ENCODE data around the gene SP5. TPM values are rescaled to one million over a fixed set of nuclear protein-coding genes. Genes with fewer than 3 reads are reported as not detected.

SP5 gene
- total RNA-seq, 4 donors from 2014 or later, result 0.32 to 0.63 TPM; not detected in 2

DNA sequence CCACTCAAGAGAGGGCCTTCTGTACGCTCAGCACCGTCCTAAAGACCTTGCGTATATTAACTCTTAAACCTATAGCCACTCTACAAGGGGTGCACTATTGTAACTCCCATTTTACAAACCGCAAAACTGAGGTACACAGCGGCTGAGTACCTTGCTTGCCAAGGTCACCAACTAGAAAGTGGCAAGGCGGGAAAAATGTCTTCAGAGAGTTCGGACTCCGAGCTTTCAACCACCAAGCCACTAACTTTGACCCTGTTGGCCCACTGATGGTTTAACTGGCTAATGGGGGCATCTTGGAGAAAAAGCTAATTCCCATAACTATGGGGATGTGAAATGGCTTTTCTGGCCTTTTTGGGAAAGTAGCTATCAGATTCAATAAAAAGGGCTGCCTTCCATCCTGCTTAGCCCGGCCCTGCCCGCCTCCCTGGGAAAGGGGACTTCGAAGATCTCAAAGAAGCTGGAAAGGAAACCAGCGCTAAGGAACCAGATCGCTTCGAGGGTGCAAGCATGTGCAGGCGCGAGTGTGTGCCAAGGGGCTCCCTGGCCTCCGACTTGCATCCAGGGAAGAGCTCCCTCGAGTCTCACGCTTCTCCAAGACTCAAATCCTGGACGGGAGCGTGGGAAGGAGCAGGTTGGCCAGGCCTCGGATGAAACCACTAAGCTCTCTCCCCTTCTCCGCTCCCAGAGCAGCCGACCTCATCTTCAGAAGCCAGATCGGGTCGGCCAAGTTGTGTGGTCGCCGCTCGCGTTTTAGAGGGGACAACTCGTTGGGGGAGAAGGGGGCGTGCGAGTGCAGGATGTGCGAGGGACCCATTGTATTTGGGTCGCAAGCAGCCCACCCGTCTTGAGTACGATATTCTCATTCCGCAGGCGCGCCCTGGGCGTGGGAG, 2.2 kb upstream of the SP5 start:
- H3K27ac ChIP-seq (replicated peaks in 1 of 4), result no peak overlapping the region
- no peak for DNase-seq (ENCODE audit: extremely low spot score)
- no peaks in the 10 kb centered on the region for H3K9me3 ChIP-seq
- peaks cover 36 to 55% (median 53%) of the 10 kb centered on the region in 4 donors for H3K4me1 ChIP-seq
- H3K27me3 ChIP-seq, result peaks cover 11 to 90% (median 50%) of the 10 kb centered on the region in 4 donors
- 23% methylated on average over 34 of the region's 41 CpGs for WGBS
- H3K4me3 ChIP-seq, result peak overlapping the region in 1 of 4 donors; percentile 52
- intact Hi-C loops (cut with DNase I), result loop anchor here (10.0 kb wide), 1 partner anchor 228 kb away; no protein-coding TSS in a partner anchor
- H3K36me3 ChIP-seq, result no peaks in the 10 kb centered on the region
- TF ChIP-seq, protein P1, sequence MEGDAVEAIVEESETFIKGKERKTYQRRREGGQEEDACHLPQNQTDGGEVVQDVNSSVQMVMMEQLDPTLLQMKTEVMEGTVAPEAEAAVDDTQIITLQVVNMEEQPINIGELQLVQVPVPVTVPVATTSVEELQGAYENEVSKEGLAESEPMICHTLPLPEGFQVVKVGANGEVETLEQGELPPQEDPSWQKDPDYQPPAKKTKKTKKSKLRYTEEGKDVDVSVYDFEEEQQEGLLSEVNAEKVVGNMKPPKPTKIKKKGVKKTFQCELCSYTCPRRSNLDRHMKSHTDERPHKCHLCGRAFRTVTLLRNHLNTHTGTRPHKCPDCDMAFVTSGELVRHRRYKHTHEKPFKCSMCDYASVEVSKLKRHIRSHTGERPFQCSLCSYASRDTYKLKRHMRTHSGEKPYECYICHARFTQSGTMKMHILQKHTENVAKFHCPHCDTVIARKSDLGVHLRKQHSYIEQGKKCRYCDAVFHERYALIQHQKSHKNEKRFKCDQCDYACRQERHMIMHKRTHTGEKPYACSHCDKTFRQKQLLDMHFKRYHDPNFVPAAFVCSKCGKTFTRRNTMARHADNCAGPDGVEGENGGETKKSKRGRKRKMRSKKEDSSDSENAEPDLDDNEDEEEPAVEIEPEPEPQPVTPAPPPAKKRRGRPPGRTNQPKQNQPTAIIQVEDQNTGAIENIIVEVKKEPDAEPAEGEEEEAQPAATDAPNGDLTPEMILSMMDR (IDR thresholded peaks at IDR 0.05), result no peak
- no peak for TF ChIP-seq POLR2A (IDR thresholded peaks at IDR 0.05; ENCODE audit: low read depth)
- TF ChIP-seq POLR2AphosphoS5 (IDR thresholded peaks at IDR 0.05), result no peak
- no peak for TF ChIP-seq EP300 (IDR thresholded peaks at IDR 0.05)

DNA sequence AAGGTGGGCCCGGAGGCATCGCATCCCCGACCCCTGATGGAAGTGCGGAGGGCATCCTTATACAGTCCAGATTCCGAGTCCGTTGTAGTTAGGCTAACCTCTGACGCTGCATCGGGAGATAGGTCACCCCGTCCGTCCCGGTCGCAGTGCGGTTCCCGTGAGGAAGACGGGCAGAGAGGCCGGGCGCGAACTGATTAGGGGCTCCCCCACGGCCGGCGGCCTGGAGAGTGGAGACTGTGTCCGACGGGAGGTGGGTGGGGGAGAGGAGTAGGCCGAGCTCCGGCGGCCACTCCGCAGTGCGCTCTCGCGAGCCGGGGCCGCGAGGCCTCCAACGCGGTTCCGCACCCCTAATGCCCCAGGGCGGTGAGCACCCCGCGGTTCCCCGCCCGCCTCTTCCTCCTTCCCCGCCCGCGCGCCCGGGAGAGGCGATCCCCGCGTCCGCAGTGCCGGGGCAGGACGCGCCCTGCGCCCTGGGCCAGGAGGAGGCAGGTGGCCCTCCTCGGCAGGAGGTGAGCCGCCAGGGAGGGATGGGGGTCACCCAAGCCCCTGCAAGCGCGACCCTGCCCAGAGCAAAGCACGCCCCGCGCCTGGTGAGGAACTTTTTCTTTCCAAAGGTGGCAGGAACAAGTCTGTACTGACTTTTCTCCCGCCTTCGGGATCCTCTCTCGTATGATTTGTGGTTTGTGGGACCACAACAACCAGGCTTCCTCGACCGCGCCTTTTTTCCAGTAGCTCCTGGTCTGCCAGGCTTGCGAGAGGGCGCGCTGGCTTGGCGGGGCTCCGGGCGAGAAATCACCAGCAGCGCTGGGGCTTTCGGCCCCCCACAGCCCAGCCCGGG, 1.4 kb upstream of the SP5 start:
- no peak for TF ChIP-seq POLR2A (IDR thresholded peaks at IDR 0.05; ENCODE audit: low read depth)
- no peak for TF ChIP-seq POLR2AphosphoS5 (IDR thresholded peaks at IDR 0.05)
- TF ChIP-seq EP300 (IDR thresholded peaks at IDR 0.05), result no peak
- TF ChIP-seq, protein P1 (IDR thresholded peaks at IDR 0.05), result no peak
- H3K27ac ChIP-seq (replicated peaks in 1 of 4), result no peak overlapping the region
- peaks cover 36 to 55% (median 53%) of the 10 kb centered on the region in 4 donors for H3K4me1 ChIP-seq
- H3K27me3 ChIP-seq, result peaks cover 11 to 98% (median 57%) of the 10 kb centered on the region in 4 donors
- DNase-seq (ENCODE audit: extremely low spot score), result no peak
- 3% methylated on average over 38 of the region's 76 CpGs for WGBS
- intact Hi-C loops (cut with DNase I), result loop anchor here (10.0 kb wide), 1 partner anchor 229 kb away; no protein-coding TSS in a partner anchor
- no peaks in the 10 kb centered on the region for H3K9me3 ChIP-seq
- no peaks in the 10 kb centered on the region for H3K36me3 ChIP-seq
- H3K4me3 ChIP-seq, result peak overlapping the region; percentile 50 to 67 (median 54)

DNA sequence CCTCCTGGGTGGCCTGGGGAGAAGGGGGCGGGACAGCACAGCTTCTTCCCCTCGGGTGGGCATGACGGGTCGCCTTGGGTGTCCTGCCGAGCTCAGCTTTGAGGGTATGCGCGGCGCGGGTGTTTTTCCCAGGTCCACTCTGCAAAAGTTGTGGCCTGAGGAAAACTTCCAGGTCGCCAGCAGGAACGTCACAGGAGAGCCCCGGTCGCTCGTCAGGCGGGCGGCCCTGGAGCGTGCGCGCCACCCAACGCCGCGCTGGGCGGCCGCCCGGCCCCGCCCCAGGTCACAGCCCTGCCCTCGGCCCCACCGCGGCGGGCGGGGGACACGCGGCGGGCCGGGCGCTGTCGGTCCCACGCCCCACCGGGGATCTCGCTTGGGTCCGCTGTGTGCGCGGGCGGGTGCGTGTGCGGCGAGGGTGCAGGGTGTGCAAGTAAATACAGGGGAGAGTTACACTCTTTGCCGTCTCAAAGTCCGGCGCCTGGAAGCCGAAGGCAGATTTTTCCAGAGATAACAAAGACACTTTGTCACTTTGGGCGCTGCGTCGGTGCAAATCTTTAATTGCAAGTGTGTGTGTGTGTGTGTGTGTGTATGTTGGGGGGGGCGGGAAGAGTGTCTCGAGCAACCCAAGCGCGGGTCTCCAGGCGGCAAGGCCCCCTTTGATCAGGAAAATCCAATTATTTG, 616 bp upstream of the SP5 start:
- Histone ChIP-seq H3K27ac (replicated peaks in 1 of 4) (no peak overlapping the region), H3K4me1 (peaks cover 36 to 55% (median 53%) of the 10 kb centered on the region in 4 donors), H3K9me3 (no peaks in the 10 kb centered on the region), H3K27me3 (peaks cover 11 to 99% (median 59%) of the 10 kb centered on the region in 4 donors), H3K36me3 (no peaks in the 10 kb centered on the region), H3K4me3 (peak overlapping the region; percentile 50 to 67 (median 54))
- intact Hi-C loops (cut with DNase I), result loop anchor here (5.0 to 10.0 kb wide), 3 partner anchors 98 to 302 kb away; no protein-coding TSS in a partner anchor
- peak; percentile 91 for DNase-seq (ENCODE audit: extremely low spot score)
- TF ChIP-seq, protein P1 (IDR thresholded peaks at IDR 0.05), result no peak
- TF ChIP-seq EP300 (IDR thresholded peaks at IDR 0.05), result no peak
- no peak for TF ChIP-seq POLR2AphosphoS5 (IDR thresholded peaks at IDR 0.05)
- no peak for TF ChIP-seq POLR2A (IDR thresholded peaks at IDR 0.05; ENCODE audit: low read depth)
- under 1% methylated on average over 41 of the region's 59 CpGs for WGBS

All from esophagus muscularis mucosa (tissue), 4 donors.